ENCODE data around the gene SCARB1. TPM values are rescaled to one million over a fixed set of nuclear protein-coding genes. Genes with fewer than 3 reads are reported as not detected.

Gene SCARB1
- total RNA-seq, 1 experiment from 2014 or later = 31.3 TPM

GRCh38 chr12:124777399-124778372 lies 86.0 kb downstream of the SCARB1 start:
- Histone ChIP-seq H2BK5ac (ENCODE audit: insufficient read length, low read length) (no peak overlapping the region), H2BK20ac (ENCODE audit: low read depth, low read length, poor library complexity, severe bottlenecking) (no peak overlapping the region), H3K4me2 (ENCODE audit: insufficient read depth, insufficient read length, low read length) (no peak overlapping the region), H2AK5ac (ENCODE audit: insufficient read length, low read length) (no peak overlapping the region), H3K9me3 (ENCODE audit: control insufficient read depth, low read depth, low read length) (no peaks in the 10 kb centered on the region), H3K4me1 (ENCODE audit: insufficient read depth, low read length) (no peaks in the 10 kb centered on the region; the same call in 1 of the 2 replicates), H3K79me2 (ENCODE audit: insufficient read depth, low read length) (no peaks in the 10 kb centered on the region), H2AFZ (ENCODE audit: low read length) (no peak overlapping the region), H3K14ac (ENCODE audit: insufficient read depth, low read length) (no peak overlapping the region; the same call in 1 of the 2 replicates), H4K5ac (ENCODE audit: insufficient read length, low read depth, low read length) (no peak overlapping the region), H3K27me3 (ENCODE audit: insufficient read depth, low read length) (no peaks in the 10 kb centered on the region), H3K23ac (ENCODE audit: insufficient read length, low read depth, low read length) (no peak overlapping the region), H4K8ac (replicated peaks; ENCODE audit: insufficient read length, low read depth, low read length) (no peak overlapping the region), H3K79me1 (ENCODE audit: insufficient read depth, low read depth, low read length, poor library complexity, severe bottlenecking) (no peaks in the 10 kb centered on the region), H3K56ac (ENCODE audit: insufficient read length, low read depth, low read length) (no peak overlapping the region), H2BK15ac (ENCODE audit: low read depth, low read length) (no peak overlapping the region), H4K20me1 (ENCODE audit: control insufficient read depth, insufficient read depth, insufficient read length) (no peaks in the 10 kb centered on the region), H3K4ac (ENCODE audit: low read depth, low read length) (no peak overlapping the region), H3K23me2 (ENCODE audit: insufficient read length, low read depth, low read length, poor library complexity, severe bottlenecking) (no peaks in the 10 kb centered on the region), H3K18ac (ENCODE audit: insufficient read length, low read depth, low read length) (no peak overlapping the region), H3K27ac (ENCODE audit: insufficient read length, low read depth, low read length) (no peak overlapping the region), H2BK120ac (ENCODE audit: low read depth, low read length, poor library complexity, severe bottlenecking) (no peak overlapping the region), H3T11ph (ENCODE audit: low read length) (no peak overlapping the region), H2BK12ac (ENCODE audit: insufficient read length, low read depth, low read length) (no peak overlapping the region), H3K9ac (ENCODE audit: extremely low read depth, insufficient read length, low read length) (no peak overlapping the region), H4K91ac (ENCODE audit: insufficient read length, low read depth, low read length) (no peak overlapping the region)
- H3K27me3 Mint-ChIP-seq (ENCODE audit: low read depth) = peaks cover 3% of the 10 kb centered on the region
- H3K4me1 Mint-ChIP-seq = peaks cover 16 to 18% of the 10 kb centered on the region in 2 experiments
- TF ChIP-seq CTCF (conservative IDR thresholded peaks at IDR 0.05) = no peak
- no CpG with 5 or more reads among the region's 31 CpGs for WGBS (ENCODE audit: extremely low coverage, insufficient read length, low lambda C conversion rate)
- H3K36me3 Mint-ChIP-seq (ENCODE audit: insufficient read depth in 1 of 3, low read depth in 3 of 3) = peaks cover 2 to 4% (median 3%) of the 10 kb centered on the region in 3 experiments; a peak in 5 of 7 replicates
- no peak overlapping the region for H3K4me3 Mint-ChIP-seq
- H3K27ac Mint-ChIP-seq = peak overlapping the region in 1 of 3 experiments; percentile 52; a peak in 1 of 7 replicates
- peaks cover 2% of the 10 kb centered on the region in 2 experiments; a peak in 2 of 5 replicates for H3K9me3 Mint-ChIP-seq
- DNase-seq = no peak
